IMR-90 (cell line): Measurements from ENCODE around the gene NOX4. TPM values are rescaled to one million over a fixed set of nuclear protein-coding genes. Genes with fewer than 3 reads are reported as not detected.
"Not testable (repeated sequence)": the region's sequence is repeated elsewhere in the genome, so short reads cannot be mapped to it uniquely, and the experiment has no call there.

Experiments
- ATAC-seq: fragments of 200-7000 bp; cut with Tn5 transposase; 2 replicates; pipeline ENCODE4 v1.9.1; 2020; ENCODE audit warnings: low read depth, mild to moderate bottlenecking, moderate library complexity
- BruUV-seq: library from RNA; stranded (reverse); fragments of 400-500 nt; replicated peaks from 2 replicates; lab custom pipeline; 2021; lab: Mats Ljungman, UMichigan
- CTCF ChIA-PET: fragments of 300-600 bp; formaldehyde crosslinking; extraction: SDS; loops from one replicate; lab custom pipeline; 2021; ENCODE audit warnings: antibody characterized with exemption; lab: Yijun Ruan, JAX
- POLR2A ChIA-PET: fragments of 300-600 bp; sonication (Branson Sonifier 250); formaldehyde crosslinking; loops from one replicate; lab custom pipeline; 2022; ENCODE audit warnings: antibody characterized with exemption; ENCODE audit not compliant: unreplicated experiment; lab: Charles Lee
- DNase-seq: peaks from one replicate; pipeline ENCODE4 v3.0.0; 2013
- H2AFZ ChIP-seq: replicated peaks from 2 replicates; pipeline ENCODE3; 2013; ENCODE audit warnings: low read length, mild to moderate bottlenecking; ENCODE audit not compliant: poor library complexity
- H2AK5ac ChIP-seq: 2 replicates; pipeline ENCODE4 v1.6.1; 2013; ENCODE audit warnings: low read depth, low read length, inconsistent platforms
- H2AK9ac ChIP-seq: replicated peaks from 2 replicates; pipeline ENCODE3; 2013; ENCODE audit warnings: mild to moderate bottlenecking, low read depth, low read length, moderate library complexity; ENCODE audit not compliant: poor library complexity
- H2BK120ac ChIP-seq: 2 replicates; pipeline ENCODE4 v1.6.1; 2013; ENCODE audit warnings: low read depth, low read length, inconsistent platforms
- H2BK15ac ChIP-seq: 3 replicates; pipeline ENCODE4 v1.6.1; 2013; ENCODE audit warnings: low read depth, low read length, inconsistent platforms
- H2BK20ac ChIP-seq: 2 replicates; pipeline ENCODE4 v1.6.1; 2013; ENCODE audit warnings: low read depth, mild to moderate bottlenecking, inconsistent platforms, low read length, moderate library complexity
- H2BK5ac ChIP-seq: 2 replicates; pipeline ENCODE4 v1.6.1; 2013; ENCODE audit warnings: mild to moderate bottlenecking, low read depth, low read length, inconsistent platforms; ENCODE audit not compliant: poor library complexity, severe bottlenecking
- H3K14ac ChIP-seq: replicated peaks from 2 replicates; pipeline ENCODE4 v1.6.1; 2013; ENCODE audit warnings: low read depth, low read length, inconsistent platforms
- H3K18ac ChIP-seq: 2 replicates; pipeline ENCODE4 v1.6.1; 2013; ENCODE audit warnings: low read depth, low read length, control low read depth
- H3K23ac ChIP-seq: 2 replicates; pipeline ENCODE4 v1.6.1; 2013; ENCODE audit warnings: low read depth, low read length, inconsistent platforms
- H3K27ac ChIP-seq: 2 replicates; pipeline ENCODE4 v1.5.1; 2013; ENCODE audit warnings: mild to moderate bottlenecking, control low read depth, low read length; ENCODE audit not compliant: insufficient read depth
- H3K27me3 ChIP-seq: 2 replicates; pipeline ENCODE4 v1.6.1; 2013; ENCODE audit warnings: low read length; ENCODE audit not compliant: control insufficient read depth, insufficient read depth
- H3K36me3 ChIP-seq: 2 replicates; pipeline ENCODE4 v1.6.1; 2013; ENCODE audit warnings: low read length, mixed read lengths; ENCODE audit not compliant: control insufficient read depth, insufficient read depth
- H3K4ac ChIP-seq: 2 replicates; pipeline ENCODE4 v1.6.1; 2013; ENCODE audit warnings: low read depth, low read length, inconsistent platforms
- H3K4me1 ChIP-seq: 2 replicates; pipeline ENCODE4 v1.6.1; 2013; ENCODE audit warnings: low read length, mixed read lengths; ENCODE audit not compliant: control insufficient read depth, insufficient read depth
- H3K4me2 ChIP-seq: 2 replicates; pipeline ENCODE4 v1.6.1; 2013; ENCODE audit warnings: low read depth, mild to moderate bottlenecking, control low read depth, low read length, moderate library complexity
- H3K4me3 ChIP-seq: 2 replicates; pipeline ENCODE4 v1.5.1; 2013; ENCODE audit warnings: low read depth, mild to moderate bottlenecking, control low read depth, low read length, moderate library complexity; ENCODE audit not compliant: insufficient read depth
- H3K56ac ChIP-seq: 2 replicates; pipeline ENCODE4 v1.6.1; 2013; ENCODE audit warnings: low read length, inconsistent platforms; ENCODE audit not compliant: insufficient read depth; ENCODE audit errors: extremely low read depth
- H3K79me1 ChIP-seq, 2 experiments: 2 replicates each; pipeline ENCODE4 v1.6.1; 2013; ENCODE audit warnings: low read length in 2 of 2, inconsistent platforms in 1 of 2, low read depth in 1 of 2
- H3K9ac ChIP-seq: 2 replicates; pipeline ENCODE4 v1.6.1; 2013; ENCODE audit warnings: low read depth, low read length, control low read depth
- H3K9me1 ChIP-seq: 2 replicates; pipeline ENCODE4 v1.6.1; 2013; ENCODE audit warnings: low read length, inconsistent platforms; ENCODE audit not compliant: insufficient read depth
- H3K9me3 ChIP-seq: 2 replicates; pipeline ENCODE4 v1.6.1; 2013; ENCODE audit warnings: low read length; ENCODE audit not compliant: control insufficient read depth, insufficient read depth
- H4K20me1 ChIP-seq: 2 replicates; pipeline ENCODE4 v1.6.1; 2013; ENCODE audit warnings: low read length, inconsistent platforms; ENCODE audit not compliant: insufficient read depth
- H4K5ac ChIP-seq: 2 replicates; pipeline ENCODE4 v1.6.1; 2013; ENCODE audit warnings: mild to moderate bottlenecking, low read depth, low read length, control low read depth
- H4K8ac ChIP-seq, 2 experiments: 2 replicates each; pipeline ENCODE4 v1.6.1; 2013; ENCODE audit warnings: low read depth in 2 of 2, low read length in 2 of 2, control low read depth in 1 of 2, inconsistent platforms in 1 of 2
- H4K91ac ChIP-seq: 2 replicates; pipeline ENCODE4 v1.6.1; 2013; ENCODE audit warnings: low read depth, low read length, inconsistent platforms; ENCODE audit not compliant: insufficient read depth
- WGBS, 2 experiments: methylation state at CpG; one replicate each; pipeline versions ENCODE4 v1.1.5 to v1.1.7; 2013; ENCODE audit warnings: missing lambda C conversion rate in 2 of 2; ENCODE audit not compliant: insufficient read length in 1 of 2; ENCODE audit errors: extremely low coverage in 2 of 2; 5-methylcytosine and 5-hydroxymethylcytosine counted together
- dilution Hi-C: fragments of 300-500 bp; cut with HindIII; formaldehyde crosslinking; loops from one replicate; pipeline ENCODE4 v1.14.3; 2018; ENCODE audit warnings: low sequenced_read_pairs; ENCODE audit not compliant: unreplicated experiment
- in situ Hi-C: fragments of 300-500 bp; cut with MboI; formaldehyde crosslinking; loops from 3 replicates; pipeline ENCODE4 v1.14.3; 2019; ENCODE audit warnings: low sequenced_read_pairs, inconsistent platforms, mixed read lengths
- intact Hi-C: fragments of 100-400 bp; cut with micrococcal nuclease; formaldehyde crosslinking; loops from 2 replicates; pipeline ENCODE4 v1.10.0; 2022
- polyA plus RNA-seq, 3 experiments: library from polyadenylated mRNA; depleted of rRNA; stranded (reverse); fragments of >200 nt; gene quantifications; 2 replicates each; pipeline ENCODE4 v1.2.3, GENCODE V29; 2012; ENCODE audit warnings: low replicate concordance in 1 of 3
- total RNA-seq: library from RNA; depleted of rRNA; stranded (reverse); fragments of >200 nt; gene quantifications from 2 replicates; pipeline ENCODE4 v1.2.3, GENCODE V29; 2012

The NOX4 gene
- total and polyA plus RNA-seq, 2 of the 4 experiments (the other 2 are of a cell fraction): 4.7 to 11.7 TPM

DNA sequence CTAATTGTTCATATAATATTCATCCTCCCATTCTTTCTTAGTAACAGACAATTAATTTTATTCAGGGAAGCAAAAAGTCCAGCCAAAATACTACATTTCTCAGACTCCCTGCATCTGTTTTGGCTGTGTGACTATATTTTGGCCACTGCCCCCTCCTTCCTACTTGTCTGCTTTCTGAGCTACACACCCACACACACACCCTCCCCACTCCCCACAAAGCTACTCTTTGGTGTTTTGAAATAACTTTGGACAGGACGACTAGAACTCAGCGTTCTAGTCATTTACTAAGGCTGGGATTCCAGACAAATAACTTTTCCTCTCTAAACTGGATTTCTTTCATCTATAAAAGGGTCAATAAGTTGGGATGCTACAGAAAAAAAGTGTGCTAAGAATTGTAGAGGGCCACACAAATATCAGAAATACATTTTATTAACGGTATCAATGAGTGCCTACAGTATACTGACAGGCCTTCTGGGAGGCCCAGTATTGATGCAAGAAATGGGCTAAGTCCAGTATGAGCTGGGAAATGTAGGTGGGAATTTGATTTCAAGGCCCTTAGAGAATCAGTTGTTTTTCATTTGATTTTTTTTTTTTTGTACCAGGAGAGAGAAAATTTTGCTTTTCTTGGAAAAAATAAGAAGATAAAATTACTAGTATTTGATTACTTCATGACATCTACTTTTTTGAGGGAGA is 148.1 kb downstream of the NOX4 start:
- H3K23ac ChIP-seq, H3K14ac ChIP-seq, H3K9me3 ChIP-seq, H3K27ac ChIP-seq, in situ Hi-C loops, H3K9me1 ChIP-seq, CTCF ChIA-PET, H2AK9ac ChIP-seq, H3K4me1 ChIP-seq, H3K9ac ChIP-seq, H3K4ac ChIP-seq, H3K56ac ChIP-seq, H2BK15ac ChIP-seq, POLR2A ChIA-PET, dilution Hi-C loops, H3K27me3 ChIP-seq, intact Hi-C loops, H2BK120ac ChIP-seq, H4K5ac ChIP-seq, H2BK20ac ChIP-seq, H4K20me1 ChIP-seq, H3K4me2 ChIP-seq, H4K91ac ChIP-seq, H2AK5ac ChIP-seq, H2AFZ ChIP-seq, BruUV-seq, H3K79me1 ChIP-seq, H3K4me3 ChIP-seq, H3K36me3 ChIP-seq, H3K18ac ChIP-seq: not testable (repeated sequence)
- DNase-seq (peak; percentile 30), ATAC-seq (peak; percentile 32)
- WGBS, 2 experiments: no CpG with 5 or more reads among the region's 3 CpGs
- H2BK5ac ChIP-seq: peak overlapping the region; percentile 38
- H4K8ac ChIP-seq: 0 out of 4 replicates have a peak overlapping the region, but pooled peaks of 1 of the 2 experiments have one; percentile 15
